Epithelial cell of umbilical artery (primary cell): Measurements from ENCODE around the gene RNFT1. TPM values are rescaled to one million over a fixed set of nuclear protein-coding genes. Genes with fewer than 3 reads are reported as not detected.

Source experiments
- total RNA-seq: library from RNA; depleted of rRNA; stranded (reverse); fragments of >200 nt; gene quantifications from 2 replicates; pipeline ENCODE4 v1.2.3, GENCODE V29; 2014

Gene RNFT1, protein sequence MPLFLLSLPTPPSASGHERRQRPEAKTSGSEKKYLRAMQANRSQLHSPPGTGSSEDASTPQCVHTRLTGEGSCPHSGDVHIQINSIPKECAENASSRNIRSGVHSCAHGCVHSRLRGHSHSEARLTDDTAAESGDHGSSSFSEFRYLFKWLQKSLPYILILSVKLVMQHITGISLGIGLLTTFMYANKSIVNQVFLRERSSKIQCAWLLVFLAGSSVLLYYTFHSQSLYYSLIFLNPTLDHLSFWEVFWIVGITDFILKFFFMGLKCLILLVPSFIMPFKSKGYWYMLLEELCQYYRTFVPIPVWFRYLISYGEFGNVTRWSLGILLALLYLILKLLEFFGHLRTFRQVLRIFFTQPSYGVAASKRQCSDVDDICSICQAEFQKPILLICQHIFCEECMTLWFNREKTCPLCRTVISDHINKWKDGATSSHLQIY
- total RNA-seq: 14.0 and 20.4 TPM in 2 replicates

GRCh38 chr17:59964482-59965328 is at the start of gene RNFT1:
Gene RNFT1, minus strand, starts transcription at chr17:59964740. Its CDS starts 77 bp downstream, at chr17:59964663.

Other genes with a start within 250 kb of the RNFT1 start
- gene TUBD1, start 71.8 kb downstream of the RNFT1 start, total RNA-seq: 7.5 and 16.6 TPM in 2 replicates
- 19.5 and 77.8 TPM in 2 replicates for gene RPS6KB1, start 71.6 kb downstream of the RNFT1 start, total RNA-seq
- gene HEATR6, start 114.2 kb upstream of the RNFT1 start, total RNA-seq: 9.6 and 11.4 TPM in 2 replicates
- not detected in 2 replicates for gene CA4, start 185.2 kb upstream of the RNFT1 start, total RNA-seq